H1 (cell line): ENCODE results near the gene HEBP1. TPM values are rescaled to one million over a fixed set of nuclear protein-coding genes. Genes with fewer than 3 reads are reported as not detected.

Experiments
- EGR1 ChIP-seq: IDR thresholded peaks from 2 replicates; pipeline ENCODE4 v1.6.1; 2011; ENCODE audit warnings: low read depth, low read length, borderline replicate concordance
- RFX5 ChIP-seq: IDR thresholded peaks from 2 replicates; pipeline ENCODE4 v1.6.1; 2011; ENCODE audit warnings: low read depth, low read length, improper control_type of control experiment, borderline replicate concordance
- RXRA ChIP-seq: IDR thresholded peaks from 2 replicates; pipeline ENCODE4 v1.6.1; 2011; ENCODE audit warnings: low read depth, mild to moderate bottlenecking, low read length, moderate library complexity; ENCODE audit not compliant: insufficient read depth
- SIN3A ChIP-seq, 2 experiments: IDR thresholded peaks in 1 of 2; conservative IDR thresholded peaks in 1 of 2; 2 replicates each; pipeline ENCODE4 v1.6.1; 2011 to 2012; ENCODE audit warnings: low read length in 2 of 2, improper control_type of control experiment in 1 of 2, low read depth in 1 of 2, mild to moderate bottlenecking in 1 of 2
- ZNF274 ChIP-seq: IDR thresholded peaks from 2 replicates; pipeline ENCODE4 v1.7.0; 2012; ENCODE audit warnings: low read length, borderline replicate concordance; ENCODE audit errors: extremely low read depth
- polyA plus RNA-seq, 7 experiments: library from polyadenylated mRNA; depleted of rRNA in 3 of 7; stranded (reverse) in 5 of 7; unstranded in 2 of 7; fragments of >200 nt in 5 of 7; fragments of 200-250 nt in 2 of 7; gene quantifications; 1 replicate in 5 of 7; 2 replicates in 1 of 7; 4 replicates in 1 of 7; pipeline versions ENCODE4 v1.2.1 to v1.2.3, GENCODE V29; 2011 to 2013; ENCODE audit warnings: missing spikeins in 2 of 7, mixed read lengths in 2 of 7
- total RNA-seq: library from RNA; stranded (reverse); fragmentation: NEBNext Ultra II Directional; extraction: Animal tissue kit (Norgen Biotek cat#: 25700); gene quantifications from 2 replicates; pipeline ENCODE4 v1.2.1, GENCODE V29; 2021
- TF ChIP-seq, protein P1 (sequence below): IDR thresholded peaks from 2 replicates; pipeline ENCODE4 v1.6.1; 2011; ENCODE audit warnings: low read depth, mild to moderate bottlenecking, low read length; ENCODE audit not compliant: insufficient read depth

HEBP1 gene
- total and polyA plus RNA-seq, 2 of the 8 experiments (the other 6 are each of a cell fraction or from before 2014, with no cell fraction given), result 30.8 to 56.1 TPM

DNA sequence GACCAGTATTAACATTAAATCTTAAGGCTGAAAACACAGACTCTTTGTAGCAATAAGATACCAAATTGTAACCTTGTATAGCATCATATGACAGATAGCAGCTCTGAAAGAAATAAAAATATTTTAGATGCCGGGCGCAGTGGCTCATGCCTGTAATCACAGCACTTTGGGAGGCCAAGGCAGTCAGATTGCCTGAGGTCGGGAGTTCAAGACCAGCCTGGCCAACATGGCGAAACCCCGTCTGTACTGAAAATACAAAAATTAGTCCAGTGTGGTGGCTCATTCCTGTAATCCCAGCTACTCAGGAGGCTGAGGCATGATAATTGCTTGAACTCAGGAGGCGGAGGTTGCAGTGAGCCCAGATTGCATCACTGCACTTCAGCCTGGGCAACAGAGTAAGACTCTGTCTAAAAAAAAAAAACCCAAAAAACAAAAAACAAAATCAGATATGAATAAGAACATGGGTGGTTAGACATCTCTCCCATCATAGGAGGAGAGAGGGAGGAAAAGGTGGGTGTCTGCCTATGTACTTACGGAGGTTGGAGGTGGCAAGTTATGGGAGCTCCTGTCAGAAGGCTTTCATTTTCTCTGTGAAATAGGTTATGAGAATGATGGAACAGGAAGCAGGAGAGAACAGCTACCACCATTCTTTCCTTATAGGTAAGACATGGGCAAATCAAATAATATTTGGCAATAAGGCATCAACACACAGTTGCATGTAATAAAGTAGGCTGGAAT is 7.6 kb upstream of the HEBP1 start (continued):
- TF ChIP-seq EGR1 (no peak), RXRA (no peak), ZNF274 (no peak), SIN3A (conservative IDR thresholded peaks at IDR 0.05 in 1 of 2, IDR thresholded peaks at IDR 0.05 in 1 of 2; ENCODE audit: low read depth in 1 of 2, low read length in 2 of 2) (no peak), RFX5 (no peak)
- TF ChIP-seq, protein P1, sequence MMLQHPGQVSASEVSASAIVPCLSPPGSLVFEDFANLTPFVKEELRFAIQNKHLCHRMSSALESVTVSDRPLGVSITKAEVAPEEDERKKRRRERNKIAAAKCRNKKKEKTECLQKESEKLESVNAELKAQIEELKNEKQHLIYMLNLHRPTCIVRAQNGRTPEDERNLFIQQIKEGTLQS, result no peak
